AG04450 (cell line): ENCODE results near the gene THBS1. TPM values are rescaled to one million over a fixed set of nuclear protein-coding genes. Genes with fewer than 3 reads are reported as not detected.

ENCODE experiments used
- CTCF ChIA-PET: fragments of 300-600, 350-600 bp; formaldehyde crosslinking; extraction: SDS; loops from one replicate; lab custom pipeline; 2022; ENCODE audit warnings: antibody characterized with exemption, inconsistent platforms; lab: Charles Lee
- POLR2A ChIA-PET: fragments of 350-600 bp; formaldehyde crosslinking; extraction: SDS; loops from one replicate; lab custom pipeline; 2021; ENCODE audit warnings: antibody characterized with exemption, inconsistent platforms; lab: Yijun Ruan, JAX
- DNase-seq: peaks from one replicate; pipeline ENCODE4 v3.0.0-alpha.2; 2011; ENCODE audit warnings: low read depth, low spot score
- H3K27ac ChIP-seq: one replicate; pipeline ENCODE4 v1.5.1; 2012; ENCODE audit warnings: low read depth, low read length, control low read depth
- H3K27me3 ChIP-seq: one replicate; pipeline ENCODE4 v1.6.0; 2012; ENCODE audit warnings: low read length; ENCODE audit not compliant: control insufficient read depth, insufficient read depth
- H3K4me3 ChIP-seq: 2 replicates; pipeline ENCODE4 v1.5.1; 2011; ENCODE audit warnings: mild to moderate bottlenecking, low read depth, low read length, control low read depth
- H3K9me3 ChIP-seq: 2 replicates; pipeline ENCODE4 v1.5.1; 2012; ENCODE audit warnings: low read length; ENCODE audit not compliant: control insufficient read depth, insufficient read depth
- CTCF ChIP-seq: IDR thresholded peaks from 2 replicates; pipeline ENCODE4 v1.5.1; 2011; ENCODE audit warnings: low read depth, low read length, control low read depth, inconsistent platforms
- polyA plus RNA-seq: library from polyadenylated mRNA; depleted of rRNA; stranded (reverse); fragments of >200 nt; gene quantifications from 2 replicates; pipeline ENCODE4 v1.2.3, GENCODE V29; 2011

THBS1 gene
- polyA plus RNA-seq, 1 experiment = 686 TPM

GRCh38 chr15:39605146-39605545, 24.3 kb downstream of the THBS1 start:
- CTCF ChIA-PET = interaction anchor here (1.4 to 1.5 kb wide), 2 partner anchors 16 to 152 kb away, joined by 3 to 5 read pairs; no protein-coding TSS in a partner anchor
- H3K9me3 ChIP-seq = peaks cover 6% of the 10 kb centered on the region; the same call in 1 of the 2 replicates
- no peak for TF ChIP-seq CTCF
- POLR2A ChIA-PET = no interaction called here
- H3K27me3 ChIP-seq = no peaks in the 10 kb centered on the region
- no peak for DNase-seq
- no peak overlapping the region for H3K27ac ChIP-seq
- no peak overlapping the region for H3K4me3 ChIP-seq

GRCh38 chr15:39608185-39609139, 27.6 kb downstream of the THBS1 start:
- Histone ChIP-seq H3K27ac (no peak overlapping the region), H3K4me3 (no peak overlapping the region), H3K9me3 (peaks cover 9% of the 10 kb centered on the region), H3K27me3 (no peaks in the 10 kb centered on the region)
- no peak for TF ChIP-seq CTCF
- POLR2A ChIA-PET = no interaction called here
- no peak for DNase-seq
- CTCF ChIA-PET = interaction anchor here (0.6 to 1.7 kb wide), 2 partner anchors 148 to 712 kb away, joined by 5 to 6 read pairs; no protein-coding TSS in a partner anchor

- TF ChIP-seq CTCF = no peak
- POLR2A ChIA-PET = no interaction called here
- CTCF ChIA-PET = interaction anchor here (0.6 to 1.7 kb wide), 2 partner anchors 147 to 713 kb away, joined by 5 to 6 read pairs; no protein-coding TSS in a partner anchor
- Histone ChIP-seq H3K4me3 (no peak overlapping the region), H3K9me3 (peaks cover 9% of the 10 kb centered on the region), H3K27ac (no peak overlapping the region), H3K27me3 (no peaks in the 10 kb centered on the region)
- DNase-seq = no peak
Measured at GRCh38 chr15:39609166-39609916, 28.5 kb downstream of the THBS1 start.

GRCh38 chr15:39610665-39611064, 29.8 kb downstream of the THBS1 start:
- TF ChIP-seq CTCF = no peak
- DNase-seq = no peak
- H3K4me3 ChIP-seq = no peak overlapping the region
- ChIA-PET CTCF (interaction anchor here (0.7 kb wide), 1 partner anchor 12 kb away, joined by 4 read pairs; no protein-coding TSS in a partner anchor), POLR2A (no interaction called here)
- no peaks in the 10 kb centered on the region for H3K27me3 ChIP-seq
- no peak overlapping the region for H3K27ac ChIP-seq
- peaks cover 9% of the 10 kb centered on the region for H3K9me3 ChIP-seq
